Smooth muscle cell (in vitro differentiated cells): ENCODE measurements around the gene NHLH2. TPM values are rescaled to one million over a fixed set of nuclear protein-coding genes. Genes with fewer than 3 reads are reported as not detected.

ENCODE experiments used
- DNase-seq: peaks from one replicate; lab custom pipeline; 2025; ENCODE audit not compliant: unreplicated experiment; lab: John Stamatoyannopoulos, UW
- H2AFZ ChIP-seq: fragments of 200-600 bp; sonication (generic); 2 replicates; pipeline ENCODE4 v1.6.0; 2016; ENCODE audit warnings: antibody characterized with exemption, low read depth, mild to moderate bottlenecking
- H3F3A ChIP-seq: fragments of 200-600 bp; sonication (generic); 2 replicates; pipeline ENCODE4 v1.6.0; 2017; ENCODE audit warnings: antibody characterized with exemption, low read depth
- H3K27ac ChIP-seq: fragments of 200-600 bp; sonication (generic); 2 replicates; pipeline ENCODE4 v1.5.1; 2016; ENCODE audit warnings: low read depth, mild to moderate bottlenecking
- H3K27me3 ChIP-seq: fragments of 200-600 bp; sonication (generic); 2 replicates; pipeline ENCODE4 v1.6.1; 2016; ENCODE audit warnings: low read depth, mild to moderate bottlenecking
- H3K36me3 ChIP-seq: fragments of 200-600 bp; sonication (generic); 2 replicates; pipeline ENCODE4 v1.5.1; 2016; ENCODE audit warnings: low read depth
- H3K4me1 ChIP-seq: fragments of 200-600 bp; sonication (generic); 2 replicates; pipeline ENCODE4 v1.5.1; 2016; ENCODE audit warnings: low read depth
- H3K4me2 ChIP-seq: fragments of 200-600 bp; sonication (generic); 2 replicates; pipeline ENCODE4 v1.6.0; 2016; ENCODE audit warnings: mild to moderate bottlenecking
- H3K4me3 ChIP-seq: fragments of 200-600 bp; sonication (generic); 2 replicates; pipeline ENCODE4 v1.5.1; 2016; ENCODE audit warnings: mild to moderate bottlenecking
- H3K79me2 ChIP-seq: fragments of 200-600 bp; sonication (generic); 2 replicates; pipeline ENCODE4 v1.6.0; 2016; ENCODE audit warnings: low read depth, mild to moderate bottlenecking
- H3K9ac ChIP-seq: fragments of 200-600 bp; sonication (generic); 2 replicates; pipeline ENCODE4 v1.6.0; 2016; ENCODE audit warnings: low read depth
- H3K9me3 ChIP-seq: fragments of 200-600 bp; sonication (generic); replicated peaks from 2 replicates; pipeline ENCODE4 v1.5.1; 2016; ENCODE audit warnings: low read depth
- H4K20me1 ChIP-seq: fragments of 200-600 bp; sonication (generic); 2 replicates; pipeline ENCODE4 v1.6.0; 2016; ENCODE audit warnings: low read depth
- CTCF ChIP-seq: fragments of 200-600 bp; sonication (generic); IDR thresholded peaks from 2 replicates; pipeline ENCODE4 v1.5.1; 2017; ENCODE audit warnings: borderline replicate concordance, mild to moderate bottlenecking, antibody characterized with exemption; ENCODE audit not compliant: insufficient read depth, poor library complexity, severe bottlenecking
- WGBS: methylation state at CpG from one replicate; pipeline ENCODE4 v1.1.7; 2016; ENCODE audit warnings: low lambda C conversion rate; 5-methylcytosine and 5-hydroxymethylcytosine counted together
- polyA plus RNA-seq: library from polyadenylated mRNA; unstranded; fragments of >200 nt; fragmentation: Nextera tagmentation; extraction: Ambion mirVana; gene quantifications from 2 replicates; pipeline ENCODE4 v1.2.1, GENCODE V29; 2016
- total RNA-seq: library from RNA; depleted of rRNA; stranded (reverse); fragments of >200 nt; gene quantifications from 2 replicates; pipeline ENCODE4 v1.2.3, GENCODE V29; 2014

Gene NHLH2
- total and polyA plus RNA-seq, 2 experiments from 2014 or later: 0.30 to 0.54 TPM

- Histone ChIP-seq H3K27ac (no peak overlapping the region), H2AFZ (peak overlapping the region; percentile 95), H3K9ac (no peak overlapping the region), H3K79me2 (no peaks in the 10 kb centered on the region), H3F3A (no peaks in the 10 kb centered on the region), H3K4me3 (peak overlapping the region; percentile 53), H4K20me1 (no peaks in the 10 kb centered on the region), H3K4me1 (peaks cover 8% of the 10 kb centered on the region), H3K27me3 (peaks cover 66% of the 10 kb centered on the region), H3K36me3 (no peaks in the 10 kb centered on the region), H3K9me3 (no peaks in the 10 kb centered on the region), H3K4me2 (peak overlapping the region; percentile 96)
- WGBS: 7% methylated on average over 79 of the region's 80 CpGs
- no peak for TF ChIP-seq CTCF
- no peak for DNase-seq
Measured at GRCh38 chr1:115837740-115838421, 3.0 kb downstream of the NHLH2 start.

GRCh38 chr1:115837341-115837739, 3.6 kb downstream of the NHLH2 start:
- 28% methylated on average over 4 of the region's 4 CpGs for WGBS
- no peak overlapping the region for H2AFZ ChIP-seq

GRCh38 chr1:115833856-115834255, 7.1 kb downstream of the NHLH2 start:
- H3F3A ChIP-seq: peaks cover 2% of the 10 kb centered on the region
- no peaks in the 10 kb centered on the region for H3K36me3 ChIP-seq
- no peak overlapping the region for H3K9ac ChIP-seq
- WGBS: 34% methylated on average over 5 of the region's 5 CpGs
- no peak overlapping the region for H3K27ac ChIP-seq
- H3K4me1 ChIP-seq: no peaks in the 10 kb centered on the region
- H2AFZ ChIP-seq: no peak overlapping the region
- no peaks in the 10 kb centered on the region for H4K20me1 ChIP-seq
- H3K27me3 ChIP-seq: peaks cover 26% of the 10 kb centered on the region
- no peak for DNase-seq
- no peak for TF ChIP-seq CTCF
- H3K79me2 ChIP-seq: no peaks in the 10 kb centered on the region
- no peak overlapping the region for H3K4me3 ChIP-seq
- no peak overlapping the region for H3K4me2 ChIP-seq
- H3K9me3 ChIP-seq: no peaks in the 10 kb centered on the region

More at GRCh38 chr1:115837341-115837739, 3.6 kb downstream of the NHLH2 start:
- H3K4me1 ChIP-seq: peaks cover 8% of the 10 kb centered on the region
- H3K9me3 ChIP-seq: no peaks in the 10 kb centered on the region
- H3K79me2 ChIP-seq: no peaks in the 10 kb centered on the region
- no peak overlapping the region for H3K9ac ChIP-seq
- no peak for TF ChIP-seq CTCF
- H3K27me3 ChIP-seq: peaks cover 61% of the 10 kb centered on the region
- no peaks in the 10 kb centered on the region for H3K36me3 ChIP-seq
- peak overlapping the region; percentile 96 for H3K4me2 ChIP-seq
- no peak for DNase-seq
- peak overlapping the region; percentile 53 for H3K4me3 ChIP-seq
- no peaks in the 10 kb centered on the region for H4K20me1 ChIP-seq
- no peak overlapping the region for H3K27ac ChIP-seq
- no peaks in the 10 kb centered on the region for H3F3A ChIP-seq

DNA sequence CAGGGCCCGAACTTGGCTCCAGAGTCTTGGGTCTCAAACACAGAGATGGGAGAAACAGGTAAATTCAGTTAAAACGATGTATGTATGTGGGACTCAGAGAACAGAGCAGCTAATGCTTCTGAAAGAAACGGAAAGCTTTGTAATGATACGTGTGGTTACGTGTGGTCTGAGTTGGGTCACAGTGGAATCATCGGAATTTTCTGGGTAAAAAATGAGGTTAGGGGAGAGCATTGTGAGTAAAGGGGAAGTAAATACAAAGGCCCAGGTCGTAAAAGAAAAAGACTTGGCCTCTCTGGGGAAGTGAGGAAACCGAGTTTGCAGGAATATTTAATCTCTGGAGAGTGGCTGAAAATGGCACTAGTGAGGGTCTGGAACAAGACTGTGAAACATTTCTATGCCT, 8.3 kb downstream of the NHLH2 start:
- TF ChIP-seq CTCF: no peak
- no peaks in the 10 kb centered on the region for H4K20me1 ChIP-seq
- peaks cover 10% of the 10 kb centered on the region for H3F3A ChIP-seq
- H3K9ac ChIP-seq: peak overlapping the region; percentile 56
- 48% methylated on average over 8 of the region's 8 CpGs for WGBS
- H3K4me3 ChIP-seq: no peak overlapping the region
- H3K27me3 ChIP-seq: peaks cover 14% of the 10 kb centered on the region
- H3K4me2 ChIP-seq: peak overlapping the region; percentile 24
- no peaks in the 10 kb centered on the region for H3K79me2 ChIP-seq
- H3K36me3 ChIP-seq: no peaks in the 10 kb centered on the region
- no peak for DNase-seq
- H3K27ac ChIP-seq: peak overlapping the region; percentile 75
- no peak overlapping the region for H2AFZ ChIP-seq
- H3K9me3 ChIP-seq: no peaks in the 10 kb centered on the region
- H3K4me1 ChIP-seq: peaks cover 1% of the 10 kb centered on the region
